Spleen (tissue), 11 donors: Measurements from ENCODE around the gene FBLN2. TPM values are rescaled to one million over a fixed set of nuclear protein-coding genes. Genes with fewer than 3 reads are reported as not detected.

Experiments used
- DNase-seq: peaks from one replicate; pipeline ENCODE4 v3.0.0-alpha.2; 2020
- H3K27ac ChIP-seq, 8 donors: fragments of 200-600 bp; sonication (generic) in 7 of 8; 1 replicate in 4 of 8; 2 replicates in 4 of 8; pipeline versions ENCODE4 v1.5.0 to v1.8.0; 2016 to 2021; ENCODE audit warnings: inconsistent platforms in 4 of 8, mild to moderate bottlenecking in 4 of 8, moderate library complexity in 1 of 8
- H3K27me3 ChIP-seq, 7 donors: fragments of 200-600 bp; sonication (generic) in 6 of 7; replicated peaks in 1 of 7; 1 replicate in 4 of 7; 2 replicates in 3 of 7; pipeline versions ENCODE4 v1.5.0 to v1.8.0; 2016 to 2021; ENCODE audit warnings: inconsistent platforms in 3 of 7, mild to moderate bottlenecking in 1 of 7
- H3K36me3 ChIP-seq, 6 donors: fragments of 200-600 bp; sonication (generic) in 5 of 6; 1 replicate in 4 of 6; 2 replicates in 2 of 6; pipeline versions ENCODE4 v1.5.0 to v1.8.0; 2016 to 2021; ENCODE audit warnings: inconsistent platforms in 2 of 6
- H3K4me1 ChIP-seq, 6 donors: fragments of 200-600 bp; sonication (generic) in 5 of 6; 1 replicate in 3 of 6; 2 replicates in 3 of 6; pipeline versions ENCODE4 v1.5.0 to v1.8.0; 2016 to 2021; ENCODE audit warnings: inconsistent platforms in 3 of 6
- H3K4me3 ChIP-seq, 8 donors: fragments of 200-600 bp; sonication (generic) in 7 of 8; 1 replicate in 4 of 8; 2 replicates in 4 of 8; pipeline versions ENCODE4 v1.5.0 to v1.8.0; 2016 to 2021; ENCODE audit warnings: inconsistent platforms in 4 of 8, mild to moderate bottlenecking in 4 of 8, moderate library complexity in 2 of 8
- H3K9me3 ChIP-seq, 8 donors: fragments of 200-600 bp; sonication (generic) in 7 of 8; 1 replicate in 4 of 8; 2 replicates in 4 of 8; pipeline versions ENCODE4 v1.5.0 to v1.8.0; 2016 to 2021; ENCODE audit warnings: inconsistent platforms in 4 of 8
- POLR2A ChIP-seq, 3 donors: fragments of 450-650 bp; IDR thresholded peaks; one replicate each; pipeline ENCODE4 v1.5.1; 2017; ENCODE audit warnings: antibody characterized with exemption in 3 of 3, mild to moderate bottlenecking in 1 of 3
- POLR2AphosphoS5 ChIP-seq, 3 donors: sonication (generic); formaldehyde crosslinking; IDR thresholded peaks; one replicate each; pipeline ENCODE4 v1.5.1; 2017; ENCODE audit warnings: antibody characterized with exemption in 3 of 3
- WGBS, 5 donors: extraction: QIAGEN DNeasy Blood & Tissue Kit in 3 of 5; methylation state at CpG; one replicate each; pipeline versions ENCODE4 v1.1.5 to v1.1.7; 2013 to 2018; 5-methylcytosine and 5-hydroxymethylcytosine counted together
- intact Hi-C: fragments of 100-400 bp; cut with DNase I; formaldehyde crosslinking; loops from one replicate; pipeline ENCODE4 v1.15.0; 2023; ENCODE audit warnings: low total_unique reads
- polyA plus RNA-seq, 3 donors: library from polyadenylated mRNA; stranded (reverse); fragments of 200-250 nt; gene quantifications; one replicate each; pipeline ENCODE4 v1.2.1, GENCODE V29; 2013
- total RNA-seq, 7 donors: library from RNA; depleted of rRNA in 3 of 7; stranded (reverse); fragments of >200 nt in 3 of 7; fragmentation: NEBNext Ultra II Directional in 4 of 7; extraction: Animal tissue kit (Norgen Biotek cat#: 25700) in 4 of 7; gene quantifications; one replicate each; pipeline versions ENCODE4 v1.1.0 to v1.2.1, GENCODE V29; 2016 to 2021
- TF ChIP-seq, protein P1 (sequence below), 11 experiments: fragments of 200-600 bp in 7 of 11; fragments of 450-650 bp in 4 of 11; sonication (generic) in 4 of 11; IDR thresholded peaks in 8 of 11; conservative IDR thresholded peaks in 3 of 11; 1 replicate in 7 of 11; 2 replicates in 4 of 11; pipeline versions ENCODE4 v1.4.0 to v1.8.0; 2016 to 2021; ENCODE audit warnings: antibody characterized with exemption in 11 of 11, inconsistent platforms in 4 of 11, mild to moderate bottlenecking in 1 of 11
- donor health status: healthy with polysubstance abuse.
- donor health status: DM: no; HTN: no; CAD: no; lungs with moderate emphysema.
- donor health status: DM: no; HTN: no; CAD: no.
- donor health status: Bipolar disorder and iron deficiency.
- donor health status: healthy.
- donor health status: DM: no; HTN: no; CAD: no.
- donor health status: DM: yes; HTN: yes; CAD: no.

The FBLN2 gene
- total and polyA plus RNA-seq, 10 donors: 6.1 to 28.2 (median 12.5) TPM

DNA sequence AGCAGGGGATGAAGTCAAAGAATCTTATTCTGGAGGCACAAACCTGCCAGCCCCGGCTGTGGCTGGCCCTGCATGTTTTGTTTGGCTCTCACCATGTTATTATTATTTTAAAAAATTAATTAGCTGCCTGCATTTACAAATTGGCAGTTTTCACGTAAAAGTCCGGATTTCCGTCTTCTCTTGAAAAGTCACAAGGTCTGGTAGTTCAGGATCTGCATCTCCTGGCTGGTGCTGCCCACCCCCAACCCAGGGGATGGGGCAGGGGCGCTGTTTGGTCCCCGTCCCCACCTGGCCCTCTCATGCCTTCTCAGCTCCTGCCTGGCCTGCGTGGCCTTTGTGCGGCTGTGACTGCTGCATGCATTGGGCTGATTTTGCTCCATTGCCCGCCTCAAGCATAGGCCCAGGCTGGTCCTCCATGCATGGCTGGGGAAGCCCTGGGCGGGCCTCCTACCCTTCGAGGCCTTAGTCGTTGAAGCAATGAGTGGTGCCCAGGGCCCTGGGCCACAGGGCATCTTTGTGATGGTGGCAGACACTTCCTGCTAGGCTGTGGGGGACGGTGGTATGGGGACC, 2.0 kb downstream of the FBLN2 start:
- 78 to 87% (median 84%) methylated on average over 12 to 13 of the region's 13 CpGs for WGBS, 5 donors
- TF ChIP-seq, protein P1, sequence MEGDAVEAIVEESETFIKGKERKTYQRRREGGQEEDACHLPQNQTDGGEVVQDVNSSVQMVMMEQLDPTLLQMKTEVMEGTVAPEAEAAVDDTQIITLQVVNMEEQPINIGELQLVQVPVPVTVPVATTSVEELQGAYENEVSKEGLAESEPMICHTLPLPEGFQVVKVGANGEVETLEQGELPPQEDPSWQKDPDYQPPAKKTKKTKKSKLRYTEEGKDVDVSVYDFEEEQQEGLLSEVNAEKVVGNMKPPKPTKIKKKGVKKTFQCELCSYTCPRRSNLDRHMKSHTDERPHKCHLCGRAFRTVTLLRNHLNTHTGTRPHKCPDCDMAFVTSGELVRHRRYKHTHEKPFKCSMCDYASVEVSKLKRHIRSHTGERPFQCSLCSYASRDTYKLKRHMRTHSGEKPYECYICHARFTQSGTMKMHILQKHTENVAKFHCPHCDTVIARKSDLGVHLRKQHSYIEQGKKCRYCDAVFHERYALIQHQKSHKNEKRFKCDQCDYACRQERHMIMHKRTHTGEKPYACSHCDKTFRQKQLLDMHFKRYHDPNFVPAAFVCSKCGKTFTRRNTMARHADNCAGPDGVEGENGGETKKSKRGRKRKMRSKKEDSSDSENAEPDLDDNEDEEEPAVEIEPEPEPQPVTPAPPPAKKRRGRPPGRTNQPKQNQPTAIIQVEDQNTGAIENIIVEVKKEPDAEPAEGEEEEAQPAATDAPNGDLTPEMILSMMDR (IDR thresholded peaks at IDR 0.05 in 8 of 11, conservative IDR thresholded peaks at IDR 0.05 in 3 of 11): no peak
- TF ChIP-seq POLR2A (IDR thresholded peaks at IDR 0.05): no peak
- no peak for TF ChIP-seq POLR2AphosphoS5 (IDR thresholded peaks at IDR 0.05)
- no peaks in the 10 kb centered on the region for H3K9me3 ChIP-seq
- H3K27ac ChIP-seq: peak overlapping the region in 2 of 8 donors; percentile 14 to 68
- intact Hi-C loops: no loop called here
- no peak for DNase-seq
- H3K4me3 ChIP-seq: peak overlapping the region in 1 of 8 donors; percentile 70
- H3K4me1 ChIP-seq: peaks cover 0 to 56% (median 29%) of the 10 kb centered on the region in 6 donors
- H3K36me3 ChIP-seq: no peaks in the 10 kb centered on the region
- peaks cover 0 to 83% (median 18%) of the 10 kb centered on the region in 7 donors for H3K27me3 ChIP-seq

GRCh38 chr3:13552857-13553652, 4.1 kb downstream of the FBLN2 start:
- intact Hi-C loops: no loop called here
- no peak overlapping the region for H3K4me3 ChIP-seq
- H3K36me3 ChIP-seq: no peaks in the 10 kb centered on the region
- H3K27ac ChIP-seq: no peak overlapping the region
- peaks cover 0 to 87% (median 15%) of the 10 kb centered on the region in 7 donors for H3K27me3 ChIP-seq
- H3K4me1 ChIP-seq: peaks cover 0 to 56% (median 29%) of the 10 kb centered on the region in 6 donors
- no peaks in the 10 kb centered on the region for H3K9me3 ChIP-seq
- TF ChIP-seq POLR2AphosphoS5 (IDR thresholded peaks at IDR 0.05) (no peak), POLR2A (IDR thresholded peaks at IDR 0.05) (no peak)
- TF ChIP-seq, protein P1 (IDR thresholded peaks at IDR 0.05 in 8 of 11, conservative IDR thresholded peaks at IDR 0.05 in 3 of 11): no peak
- no peak for DNase-seq
- WGBS, 5 donors: 61 to 76% (median 69%) methylated on average over 28 of the region's 28 CpGs

DNA sequence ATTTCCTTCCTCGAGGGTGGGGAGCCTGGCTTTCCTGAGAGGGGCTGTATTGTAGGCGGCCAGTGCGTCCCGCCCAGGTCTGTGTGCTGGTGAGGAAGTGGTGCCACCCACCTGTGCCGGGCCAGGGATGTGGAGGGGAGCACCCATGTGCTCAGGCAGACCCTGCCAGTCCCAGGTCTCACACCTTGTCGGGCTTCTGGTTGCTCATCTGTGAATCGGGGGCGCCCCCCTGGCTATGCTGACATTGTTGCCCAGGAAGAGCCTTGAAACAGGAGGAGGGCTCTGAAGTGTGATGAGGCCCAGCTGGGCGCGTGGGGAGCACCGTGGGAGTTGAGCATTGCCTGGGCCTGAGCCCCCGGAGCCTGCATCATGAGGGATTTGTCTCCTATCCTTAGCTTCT, 4.8 kb downstream of the FBLN2 start:
- peaks cover 0 to 50% (median 24%) of the 10 kb centered on the region in 6 donors for H3K4me1 ChIP-seq
- intact Hi-C loops: no loop called here
- no peak for DNase-seq
- peaks cover 0 to 80% (median 10%) of the 10 kb centered on the region in 7 donors for H3K27me3 ChIP-seq
- no peaks in the 10 kb centered on the region for H3K36me3 ChIP-seq
- no peaks in the 10 kb centered on the region for H3K9me3 ChIP-seq
- TF ChIP-seq, protein P1 (IDR thresholded peaks at IDR 0.05 in 8 of 11, conservative IDR thresholded peaks at IDR 0.05 in 3 of 11): no peak
- TF ChIP-seq POLR2AphosphoS5 (IDR thresholded peaks at IDR 0.05): peak in 2 of 3 donors; percentile 9 to 15
- H3K4me3 ChIP-seq: no peak overlapping the region
- H3K27ac ChIP-seq: no peak overlapping the region
- 35 to 50% (median 41%) methylated on average over 5 to 12 of the region's 12 CpGs for WGBS, 5 donors

GRCh38 chr3:13555753-13556152, 6.8 kb downstream of the FBLN2 start:
- Histone ChIP-seq H3K27me3 (peaks cover 0 to 68% (median 0%) of the 10 kb centered on the region in 7 donors), H3K4me1 (peaks cover 0 to 37% (median 13%) of the 10 kb centered on the region in 6 donors), H3K9me3 (no peaks in the 10 kb centered on the region), H3K36me3 (no peaks in the 10 kb centered on the region), H3K4me3 (no peak overlapping the region), H3K27ac (no peak overlapping the region)
- intact Hi-C loops: no loop called here
- TF ChIP-seq POLR2AphosphoS5 (IDR thresholded peaks at IDR 0.05): no peak
- TF ChIP-seq POLR2A (IDR thresholded peaks at IDR 0.05): no peak
- TF ChIP-seq, protein P1 (IDR thresholded peaks at IDR 0.05 in 8 of 11, conservative IDR thresholded peaks at IDR 0.05 in 3 of 11): no peak
- WGBS, 5 donors: 78 to 93% (median 81%) methylated on average over 11 of the region's 11 CpGs
- DNase-seq: no peak
